HUES48 (cell line): ENCODE measurements around the gene EYS.
"Not testable (repeated sequence)": the region's sequence is repeated elsewhere in the genome, so short reads cannot be mapped to it uniquely, and the experiment has no call there.

Source experiments
- H3K27ac ChIP-seq: one replicate; pipeline ENCODE4 v1.7.0; 2013; ENCODE audit warnings: low read depth, low read length, inconsistent platforms
- H3K27me3 ChIP-seq: 2 replicates; pipeline ENCODE4 v1.6.1; 2013; ENCODE audit warnings: mild to moderate bottlenecking, low read length; ENCODE audit not compliant: control insufficient read depth, insufficient read depth
- H3K36me3 ChIP-seq: 2 replicates; pipeline ENCODE4 v1.6.1; 2013; ENCODE audit warnings: low read length; ENCODE audit not compliant: control insufficient read depth, insufficient read depth
- H3K4me1 ChIP-seq: 2 replicates; pipeline ENCODE4 v1.6.1; 2013; ENCODE audit warnings: mild to moderate bottlenecking, low read length; ENCODE audit not compliant: control insufficient read depth, insufficient read depth
- H3K4me3 ChIP-seq: 2 replicates; pipeline ENCODE4 v1.5.1; 2013; ENCODE audit warnings: mild to moderate bottlenecking, low read depth, low read length
- H3K9ac ChIP-seq: 2 replicates; pipeline ENCODE4 v1.6.1; 2013; ENCODE audit warnings: mild to moderate bottlenecking, low read depth, low read length, moderate library complexity
- H3K9me3 ChIP-seq: 2 replicates; pipeline ENCODE4 v1.6.1; 2013; ENCODE audit warnings: low read length; ENCODE audit not compliant: control insufficient read depth, insufficient read depth

The EYS gene

DNA sequence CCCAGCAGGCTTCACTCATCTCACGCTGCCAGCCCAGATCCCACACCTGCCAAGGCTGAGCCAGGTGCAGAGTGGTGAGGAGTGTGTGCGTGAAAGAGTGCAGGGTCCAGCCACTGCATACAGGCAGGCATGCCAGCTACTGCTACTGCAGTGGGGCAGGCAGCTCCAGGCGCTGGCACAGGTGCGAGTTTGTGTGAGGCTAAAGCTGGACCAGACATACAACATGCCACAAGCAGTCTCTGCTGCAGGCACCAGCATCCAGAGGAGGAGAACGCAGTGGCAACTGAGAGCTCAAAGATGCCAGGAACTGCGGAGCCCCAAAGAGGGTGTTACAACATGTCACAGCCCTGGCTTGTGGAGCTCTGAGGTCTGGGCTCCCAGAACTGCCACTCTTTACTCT is 149.8 kb downstream of the EYS start:
- H3K9me3 ChIP-seq: no peaks in the 10 kb centered on the region; the same call in 1 of the 2 replicates
- H3K36me3 ChIP-seq: no peaks in the 10 kb centered on the region
- no peak overlapping the region for H3K4me3 ChIP-seq
- H3K27me3 ChIP-seq: no peaks in the 10 kb centered on the region
- no peak overlapping the region for H3K27ac ChIP-seq
- no peak overlapping the region for H3K9ac ChIP-seq
- no peaks in the 10 kb centered on the region for H3K4me1 ChIP-seq

DNA sequence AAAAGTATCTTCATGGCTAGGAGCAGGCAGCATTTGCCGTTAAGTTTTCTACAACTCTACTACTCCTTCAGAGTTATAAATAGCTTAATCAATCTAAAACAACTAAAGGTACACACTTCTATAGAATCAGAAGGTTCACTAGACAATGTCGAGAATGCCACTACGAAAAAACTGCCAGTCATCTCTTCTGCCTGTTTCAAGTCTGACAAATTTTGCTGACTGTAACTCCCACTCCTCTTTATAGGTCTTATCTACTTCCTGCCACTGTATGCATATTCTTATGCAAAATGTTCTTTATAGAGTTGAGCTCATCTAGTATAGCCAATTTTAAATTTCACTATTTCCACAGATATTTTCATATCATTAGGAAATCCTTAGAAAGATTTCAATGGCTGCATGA is 160.1 kb downstream of the EYS start:
- no peak overlapping the region for H3K27ac ChIP-seq
- H3K4me1 ChIP-seq: no peaks in the 10 kb centered on the region
- H3K4me3 ChIP-seq: no peak overlapping the region
- no peaks in the 10 kb centered on the region for H3K36me3 ChIP-seq
- no peaks in the 10 kb centered on the region for H3K9me3 ChIP-seq
- no peak overlapping the region for H3K9ac ChIP-seq
- no peaks in the 10 kb centered on the region for H3K27me3 ChIP-seq

DNA sequence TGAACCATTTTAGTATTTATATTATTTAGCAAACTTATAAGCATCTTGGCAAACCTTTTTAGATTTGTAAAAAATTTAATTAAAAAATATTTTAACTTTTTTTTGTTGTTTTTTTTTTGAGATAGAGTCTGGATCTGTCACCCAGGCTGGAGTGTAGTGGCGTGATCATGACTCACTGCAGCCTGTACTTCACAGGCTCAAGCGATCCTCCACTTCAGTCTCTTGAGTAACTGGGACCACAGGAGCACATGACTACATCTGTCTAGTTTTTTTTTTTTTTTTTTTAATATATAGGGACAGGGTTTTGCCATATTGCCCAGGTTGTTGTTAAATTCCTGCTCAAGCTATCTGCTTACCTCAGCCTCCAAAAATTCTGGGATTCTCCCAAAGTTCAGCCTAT is 161.1 kb downstream of the EYS start:
- Histone ChIP-seq H3K27me3 (no peaks in the 10 kb centered on the region), H3K4me3 (no peak overlapping the region), H3K9me3 (no peaks in the 10 kb centered on the region), H3K27ac (no peak overlapping the region), H3K9ac (no peak overlapping the region), H3K36me3 (no peaks in the 10 kb centered on the region), H3K4me1 (no peaks in the 10 kb centered on the region)

DNA sequence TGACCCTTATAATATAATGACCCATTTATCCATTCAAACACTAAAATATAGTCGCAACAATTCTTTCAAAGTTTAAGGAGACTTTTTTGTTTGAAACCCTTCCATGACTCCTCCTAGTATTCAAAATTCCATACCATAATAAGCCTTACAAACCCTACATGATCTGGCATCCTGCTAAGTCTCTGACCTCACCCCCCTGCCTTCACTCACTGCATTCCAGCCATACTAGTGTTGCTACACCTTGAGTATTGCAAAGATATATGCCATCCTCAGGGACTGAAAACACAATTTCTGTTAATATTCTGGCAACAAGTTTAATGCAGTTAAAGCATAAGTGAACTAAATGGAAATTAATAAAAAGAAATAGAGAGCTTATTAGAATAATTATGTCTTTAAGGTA is 168.4 kb downstream of the EYS start:
- Histone ChIP-seq H3K4me3 (no peak overlapping the region), H3K27me3 (no peaks in the 10 kb centered on the region)

GRCh38 chr6:65537600-65537999 is 169.4 kb downstream of the EYS start:
- Histone ChIP-seq H3K9ac (no peak overlapping the region), H3K27ac (no peak overlapping the region), H3K27me3 (no peaks in the 10 kb centered on the region), H3K4me1 (no peaks in the 10 kb centered on the region), H3K4me3 (no peak overlapping the region), H3K9me3 (no peaks in the 10 kb centered on the region), H3K36me3 (no peaks in the 10 kb centered on the region)

More for the DNA sequence above, 168.4 kb downstream of the EYS start:
- Histone ChIP-seq H3K4me1 (no peaks in the 10 kb centered on the region), H3K9ac (no peak overlapping the region), H3K27ac (no peak overlapping the region), H3K9me3 (no peaks in the 10 kb centered on the region), H3K36me3 (no peaks in the 10 kb centered on the region)

DNA sequence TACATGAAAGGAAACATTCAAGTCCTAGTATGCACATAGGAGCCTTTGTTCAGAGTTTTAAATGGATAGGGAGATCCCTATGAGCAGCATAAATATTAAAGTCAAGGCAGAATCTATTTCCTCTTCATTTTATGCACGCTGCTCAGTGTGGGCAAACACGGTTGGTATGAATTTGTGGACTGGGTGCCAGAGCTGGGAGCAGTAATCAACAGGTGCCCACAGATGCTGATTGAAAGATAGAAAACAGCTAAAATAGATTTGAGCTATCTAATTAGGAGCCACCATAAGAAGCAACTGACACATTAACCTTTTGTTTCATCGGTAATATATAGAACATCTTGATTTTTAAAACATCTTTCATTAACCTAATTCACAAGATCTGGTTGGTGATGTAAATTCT is 175.5 kb downstream of the EYS start:
- H3K36me3 ChIP-seq: no peaks in the 10 kb centered on the region
- no peak overlapping the region for H3K4me3 ChIP-seq
- no peaks in the 10 kb centered on the region for H3K27me3 ChIP-seq
- H3K27ac ChIP-seq: no peak overlapping the region
- H3K9ac ChIP-seq: no peak overlapping the region
- no peaks in the 10 kb centered on the region for H3K9me3 ChIP-seq
- no peaks in the 10 kb centered on the region for H3K4me1 ChIP-seq

- no peak overlapping the region for H3K4me3 ChIP-seq
- no peaks in the 10 kb centered on the region for H3K9me3 ChIP-seq
- no peaks in the 10 kb centered on the region for H3K36me3 ChIP-seq
Measured at GRCh38 chr6:65524232-65524631, 182.8 kb downstream of the EYS start.

GRCh38 chr6:65505736-65506135 is 201.3 kb downstream of the EYS start:
- H3K4me1 ChIP-seq: no peaks in the 10 kb centered on the region
- H3K27me3 ChIP-seq: no peaks in the 10 kb centered on the region
- H3K27ac ChIP-seq: no peak overlapping the region
- no peak overlapping the region for H3K9ac ChIP-seq
- H3K4me3 ChIP-seq: no peak overlapping the region
- no peaks in the 10 kb centered on the region for H3K36me3 ChIP-seq
- H3K9me3 ChIP-seq: no peaks in the 10 kb centered on the region

More at GRCh38 chr6:65524232-65524631, 182.8 kb downstream of the EYS start:
- H3K4me1 ChIP-seq: no peaks in the 10 kb centered on the region
- H3K9ac ChIP-seq: no peak overlapping the region
- no peaks in the 10 kb centered on the region for H3K27me3 ChIP-seq
- no peak overlapping the region for H3K27ac ChIP-seq

DNA sequence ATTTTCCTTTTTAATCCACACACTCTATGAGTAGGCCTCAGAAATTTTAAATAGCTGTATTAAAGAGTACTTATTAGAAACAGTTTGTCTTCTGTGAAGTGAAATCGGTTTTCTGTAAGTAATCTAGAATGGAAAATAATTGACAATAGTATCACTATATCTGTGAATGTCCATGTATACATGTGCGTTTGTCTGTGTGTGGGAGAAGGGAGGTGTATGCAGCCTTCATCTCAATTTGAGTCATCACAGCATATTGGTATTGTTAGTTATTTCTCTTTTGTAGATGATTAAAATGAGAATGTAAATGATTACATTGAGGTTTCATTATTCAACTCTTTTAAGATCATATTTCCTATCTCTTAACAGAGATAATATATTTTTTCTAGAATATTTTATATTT is 206.0 kb downstream of the EYS start:
- Histone ChIP-seq H3K4me1 (no peaks in the 10 kb centered on the region), H3K27ac (no peak overlapping the region)

GRCh38 chr6:65483652-65484051 is 223.4 kb downstream of the EYS start:
- not testable (repeated sequence) for H3K9ac ChIP-seq, H3K4me3 ChIP-seq, H3K9me3 ChIP-seq, H3K36me3 ChIP-seq, H3K27ac ChIP-seq, H3K4me1 ChIP-seq, H3K27me3 ChIP-seq

More for the DNA sequence above, 206.0 kb downstream of the EYS start:
- Histone ChIP-seq H3K9ac (no peak overlapping the region), H3K4me3 (no peak overlapping the region), H3K36me3 (no peaks in the 10 kb centered on the region), H3K9me3 (no peaks in the 10 kb centered on the region), H3K27me3 (no peaks in the 10 kb centered on the region)

DNA sequence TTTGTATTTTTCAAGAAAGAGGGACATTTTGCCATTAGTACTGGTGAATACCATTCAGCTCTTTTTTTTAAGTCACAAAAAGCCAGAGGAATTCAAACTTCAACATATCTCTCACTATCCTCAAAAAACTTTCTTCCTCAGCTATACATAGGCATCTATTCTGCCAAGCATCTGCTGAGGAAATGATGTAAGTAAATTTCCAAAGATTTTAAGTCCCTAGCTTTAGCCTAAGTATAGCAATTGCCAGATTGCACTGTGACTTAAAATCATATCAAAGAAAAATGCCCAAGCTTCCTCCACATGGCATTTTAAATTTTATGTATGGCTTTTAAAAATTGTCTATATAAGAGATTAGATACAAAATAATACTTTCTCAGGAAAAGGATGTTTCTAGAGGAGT is 237.4 kb downstream of the EYS start:
- no peaks in the 10 kb centered on the region for H3K27me3 ChIP-seq
- H3K9me3 ChIP-seq: no peaks in the 10 kb centered on the region
- H3K4me1 ChIP-seq: no peaks in the 10 kb centered on the region
- no peaks in the 10 kb centered on the region for H3K36me3 ChIP-seq
- H3K9ac ChIP-seq: no peak overlapping the region
- no peak overlapping the region for H3K4me3 ChIP-seq
- no peak overlapping the region for H3K27ac ChIP-seq

DNA sequence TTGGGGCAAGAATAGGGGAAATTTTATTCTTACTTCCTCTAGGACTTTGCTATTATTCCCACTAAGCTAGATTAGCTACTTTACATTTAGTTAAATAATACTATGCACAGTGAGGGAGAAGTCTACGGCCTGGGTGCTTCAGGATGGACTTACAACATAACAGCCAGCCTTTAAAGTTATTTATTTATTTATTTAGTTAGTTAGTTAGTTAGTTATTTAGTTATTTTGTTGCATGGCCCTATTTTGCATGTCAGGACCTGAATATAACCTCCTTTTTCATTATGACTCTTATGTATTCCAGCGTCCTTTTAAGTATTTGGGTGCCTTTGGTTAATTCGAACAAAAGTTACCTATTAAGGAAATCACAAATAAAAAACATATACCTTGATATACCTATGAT is 238.7 kb downstream of the EYS start:
- H3K27ac ChIP-seq: no peak overlapping the region
- no peaks in the 10 kb centered on the region for H3K4me1 ChIP-seq
- no peak overlapping the region for H3K4me3 ChIP-seq
- no peaks in the 10 kb centered on the region for H3K36me3 ChIP-seq
- no peaks in the 10 kb centered on the region for H3K9me3 ChIP-seq
- H3K27me3 ChIP-seq: no peaks in the 10 kb centered on the region
- no peak overlapping the region for H3K9ac ChIP-seq
